DOHH2 (cell line): ENCODE results near the gene MMP15.

Experiments used
- H3F3A ChIP-seq: fragments of 200-600 bp; sonication (generic), shearing (Covaris generic); 2 replicates; pipeline ENCODE4 v1.6.0; 2016; ENCODE audit warnings: antibody characterized with exemption, mild to moderate bottlenecking; ENCODE audit not compliant: control insufficient read depth, insufficient read depth
- H3K27ac ChIP-seq: fragments of 200-600 bp; sonication (generic); 2 replicates; pipeline ENCODE4 v1.5.1; 2014; ENCODE audit warnings: low read depth, mild to moderate bottlenecking, low read length, moderate library complexity
- H3K27me3 ChIP-seq: fragments of 200-600 bp; sonication (generic); 2 replicates; pipeline ENCODE4 v1.6.1; 2014; ENCODE audit warnings: mild to moderate bottlenecking, low read length, mixed read lengths; ENCODE audit not compliant: control insufficient read depth
- H3K36me3 ChIP-seq: fragments of 200-600 bp; sonication (generic); 2 replicates; pipeline ENCODE4 v1.6.1; 2014; ENCODE audit warnings: mild to moderate bottlenecking, low read length, moderate library complexity, mixed read lengths; ENCODE audit not compliant: control insufficient read depth
- H3K4me1 ChIP-seq: fragments of 200-600 bp; sonication (generic); 2 replicates; pipeline ENCODE4 v1.6.1; 2014; ENCODE audit warnings: mild to moderate bottlenecking, low read length, mixed read lengths; ENCODE audit not compliant: control insufficient read depth
- H3K4me2 ChIP-seq: fragments of 200-600 bp; sonication (generic); 2 replicates; pipeline ENCODE4 v1.6.0; 2014; ENCODE audit warnings: mild to moderate bottlenecking, low read length, moderate library complexity
- H3K4me3 ChIP-seq: fragments of 200-600 bp; sonication (generic); 2 replicates; pipeline ENCODE4 v1.5.1; 2014; ENCODE audit warnings: mild to moderate bottlenecking, low read length, mixed read lengths
- H3K79me2 ChIP-seq: fragments of 200-600 bp; sonication (generic); 2 replicates; pipeline ENCODE4 v1.6.1; 2014; ENCODE audit warnings: mild to moderate bottlenecking, low read length, mixed read lengths; ENCODE audit not compliant: control insufficient read depth
- H3K9me2 ChIP-seq: fragments of 200-600 bp; sonication (generic); replicated peaks from 2 replicates; pipeline ENCODE4 v1.6.1; 2014; ENCODE audit warnings: mild to moderate bottlenecking, low read length, mixed read lengths; ENCODE audit not compliant: control insufficient read depth
- H3K9me3 ChIP-seq: fragments of 200-600 bp; sonication (generic); 2 replicates; pipeline ENCODE4 v1.6.1; 2014; ENCODE audit warnings: antibody characterized with exemption, low read length, mixed read lengths; ENCODE audit not compliant: control insufficient read depth, insufficient read depth
- H4K20me1 ChIP-seq: fragments of 200-600 bp; sonication (generic); 2 replicates; pipeline ENCODE4 v1.6.0; 2014; ENCODE audit warnings: low read depth, mild to moderate bottlenecking, antibody characterized with exemption, low read length, moderate library complexity; ENCODE audit not compliant: control insufficient read depth, insufficient read depth
- CTCF ChIP-seq: fragments of 200-600 bp; sonication (generic); IDR thresholded peaks from one replicate; pipeline ENCODE4 v1.5.1; 2014; ENCODE audit warnings: antibody characterized with exemption, mild to moderate bottlenecking, low read depth, low read length; ENCODE audit not compliant: poor library complexity, severe bottlenecking
- EZH2phosphoT487 ChIP-seq: fragments of 200-600 bp; sonication (generic); IDR thresholded peaks from 2 replicates; pipeline ENCODE4 v1.6.1; 2017; ENCODE audit warnings: borderline replicate concordance, mild to moderate bottlenecking, antibody characterized with exemption, low read length, moderate library complexity, mixed read lengths

MMP15 gene

GRCh38 chr16:57979006-57979585, 46.5 kb upstream of the MMP15 start:
- no peaks in the 10 kb centered on the region for H4K20me1 ChIP-seq
- H3K9me2 ChIP-seq: no peaks in the 10 kb centered on the region
- H3K36me3 ChIP-seq: no peaks in the 10 kb centered on the region
- no peak overlapping the region for H3K4me3 ChIP-seq
- peaks cover 4% of the 10 kb centered on the region for H3K4me1 ChIP-seq
- no peak overlapping the region for H3K4me2 ChIP-seq
- H3K27me3 ChIP-seq: peaks cover 8% of the 10 kb centered on the region
- H3F3A ChIP-seq: no peaks in the 10 kb centered on the region
- no peak for TF ChIP-seq CTCF
- TF ChIP-seq EZH2phosphoT487: no peak
- no peak overlapping the region for H3K27ac ChIP-seq
- H3K9me3 ChIP-seq: no peaks in the 10 kb centered on the region
- H3K79me2 ChIP-seq: no peaks in the 10 kb centered on the region

GRCh38 chr16:57981636-57982035, 43.9 kb upstream of the MMP15 start:
- H4K20me1 ChIP-seq: no peaks in the 10 kb centered on the region

GRCh38 chr16:57982385-57982784, 43.2 kb upstream of the MMP15 start:
- Histone ChIP-seq H3F3A (no peaks in the 10 kb centered on the region), H3K4me2 (no peak overlapping the region), H3K4me1 (peaks cover 4% of the 10 kb centered on the region), H3K27ac (no peak overlapping the region), H4K20me1 (no peaks in the 10 kb centered on the region), H3K9me2 (no peaks in the 10 kb centered on the region), H3K36me3 (no peaks in the 10 kb centered on the region), H3K79me2 (no peaks in the 10 kb centered on the region), H3K27me3 (peaks cover 8% of the 10 kb centered on the region), H3K4me3 (no peak overlapping the region), H3K9me3 (no peaks in the 10 kb centered on the region)
- TF ChIP-seq EZH2phosphoT487 (no peak), CTCF (no peak)

More at GRCh38 chr16:57981636-57982035, 43.9 kb upstream of the MMP15 start:
- H3K9me2 ChIP-seq: no peaks in the 10 kb centered on the region
- no peak overlapping the region for H3K4me2 ChIP-seq
- TF ChIP-seq EZH2phosphoT487 (no peak), CTCF (no peak)
- no peaks in the 10 kb centered on the region for H3K79me2 ChIP-seq
- H3K27ac ChIP-seq: no peak overlapping the region
- no peaks in the 10 kb centered on the region for H3F3A ChIP-seq
- no peak overlapping the region for H3K4me3 ChIP-seq
- H3K4me1 ChIP-seq: peaks cover 4% of the 10 kb centered on the region
- no peaks in the 10 kb centered on the region for H3K9me3 ChIP-seq
- no peaks in the 10 kb centered on the region for H3K36me3 ChIP-seq
- H3K27me3 ChIP-seq: peaks cover 8% of the 10 kb centered on the region
